T-helper 2 cell treated with Interferon-gamma antibody and Interleukin-4, amounts not matched to agents 100 ng/mL and 5 ng/mL, for 36 hours (primary cell): ENCODE measurements around the gene CFL1. TPM values are rescaled to one million over a fixed set of nuclear protein-coding genes. Genes with fewer than 3 reads are reported as not detected.
"Not testable (repeated sequence)": the region's sequence is repeated elsewhere in the genome, so short reads cannot be mapped to it uniquely, and the experiment has no call there.

Source experiments
- intact Hi-C: fragments of 100-400 bp; cut with micrococcal nuclease; formaldehyde crosslinking; loops from one replicate; pipeline ENCODE4 v1.15.1; 2023
- total RNA-seq: library from RNA; stranded (reverse); gene quantifications from 2 replicates; pipeline ENCODE4 v1.2.3, GENCODE V29; 2022

The CFL1 gene
- total RNA-seq, 1 donor from 2014 or later = 1,835 TPM

- intact Hi-C loops = no loop called here
Observed at GRCh38 chr11:65847746-65848145, 10.2 kb downstream of the CFL1 start.

GRCh38 chr11:65844231-65844872 lies 13.6 kb downstream of the CFL1 start:
- intact Hi-C loops = no loop called here

- intact Hi-C loops = no loop called here
Observed at GRCh38 chr11:65843811-65844210, 14.2 kb downstream of the CFL1 start.

GRCh38 chr11:65842144-65842543 lies 15.8 kb downstream of the CFL1 start:
- intact Hi-C loops = no loop called here

GRCh38 chr11:65834202-65834601 lies 23.8 kb downstream of the CFL1 start:
- intact Hi-C loops = no loop called here

GRCh38 chr11:65833297-65834030 lies 24.5 kb downstream of the CFL1 start, which contains the start of gene SNX32:
Gene SNX32 (plus strand): TSS chr11:65833963. CDS start chr11:65834066, 103 bp downstream.
- intact Hi-C loops = no loop called here

GRCh38 chr11:65832231-65832630 lies 25.7 kb downstream of the CFL1 start:
- intact Hi-C loops = not testable (repeated sequence)

GRCh38 chr11:65829459-65829858 lies 28.5 kb downstream of the CFL1 start:
- intact Hi-C loops = no loop called here

- intact Hi-C loops = no loop called here
Observed at GRCh38 chr11:65826984-65827735, 30.8 kb downstream of the CFL1 start.

GRCh38 chr11:65822776-65823528 lies 35.0 kb downstream of the CFL1 start:
- intact Hi-C loops = no loop called here

GRCh38 chr11:65821107-65821506 lies 36.9 kb downstream of the CFL1 start:
- intact Hi-C loops = no loop called here

- intact Hi-C loops = loop anchor here (1.0 kb wide), 3 partner anchors 38 to 171 kb away; partner anchors contain the start of genes AP5B1 and KAT5
Observed at GRCh38 chr11:65817835-65818680, 39.9 kb downstream of the CFL1 start.

GRCh38 chr11:65817312-65817834 lies 40.6 kb downstream of the CFL1 start:
- intact Hi-C loops = no loop called here

- intact Hi-C loops = no loop called here
Observed at GRCh38 chr11:65816696-65817095, 41.3 kb downstream of the CFL1 start.

GRCh38 chr11:65814986-65815565 lies 42.9 kb downstream of the CFL1 start:
- intact Hi-C loops = no loop called here

GRCh38 chr11:65814131-65814985 lies 43.6 kb downstream of the CFL1 start:
- intact Hi-C loops = no loop called here

GRCh38 chr11:65811764-65812475 lies 46.1 kb downstream of the CFL1 start:
- intact Hi-C loops = no loop called here
